Neural progenitor cell (in vitro differentiated cells): ENCODE results near the gene GPR132. TPM values are rescaled to one million over a fixed set of nuclear protein-coding genes. Genes with fewer than 3 reads are reported as not detected.

Experiments used
- DNase-seq: peaks from one replicate; pipeline ENCODE4 v3.0.0-alpha.2; 2016; ENCODE audit warnings: low spot score
- H2AFZ ChIP-seq: fragments of 200-600 bp; sonication (generic); replicated peaks from 2 replicates; pipeline ENCODE4 v1.6.1; 2016; ENCODE audit warnings: antibody characterized with exemption
- H3F3A ChIP-seq: fragments of 200-600 bp; sonication (generic); 2 replicates; pipeline ENCODE4 v1.6.1; 2016; ENCODE audit warnings: antibody characterized with exemption, low read depth
- H3K27ac ChIP-seq: fragments of 200-600 bp; sonication (generic); 2 replicates; pipeline ENCODE4 v1.5.1; 2016; ENCODE audit warnings: mild to moderate bottlenecking
- H3K27me3 ChIP-seq: fragments of 200-600 bp; sonication (generic); 2 replicates; pipeline ENCODE4 v1.6.1; 2016; ENCODE audit warnings: mild to moderate bottlenecking, moderate library complexity
- H3K36me3 ChIP-seq: fragments of 200-600 bp; sonication (generic); 2 replicates; pipeline ENCODE4 v1.5.1; 2016
- H3K4me1 ChIP-seq: fragments of 200-600 bp; sonication (generic); 2 replicates; pipeline ENCODE4 v1.6.1; 2016; ENCODE audit warnings: mixed run types
- H3K4me2 ChIP-seq: fragments of 200-600 bp; sonication (generic); 2 replicates; pipeline ENCODE4 v1.6.1; 2016
- H3K4me3 ChIP-seq: fragments of 200-600 bp; sonication (generic); 2 replicates; pipeline ENCODE4 v1.5.1; 2016
- H3K79me2 ChIP-seq: fragments of 200-600 bp; sonication (generic); 2 replicates; pipeline ENCODE4 v1.6.1; 2016; ENCODE audit warnings: low read depth
- H3K9ac ChIP-seq: fragments of 200-600 bp; sonication (generic); 2 replicates; pipeline ENCODE4 v1.6.1; 2016
- H3K9me3 ChIP-seq: fragments of 200-600 bp; sonication (generic); 2 replicates; pipeline ENCODE4 v1.5.1; 2016; ENCODE audit warnings: low read depth
- H4K20me1 ChIP-seq: fragments of 200-600 bp; sonication (generic); 2 replicates; pipeline ENCODE4 v1.6.1; 2016; ENCODE audit warnings: low read depth
- H3K27ac Mint-ChIP-seq: 3 replicates; pipeline ENCODE4 v1.8.0; 2021; ENCODE audit warnings: mixed read lengths
- H3K27me3 Mint-ChIP-seq: 2 replicates; pipeline ENCODE4 v1.8.0; 2022; ENCODE audit warnings: low read depth, mild to moderate bottlenecking, inconsistent platforms, moderate library complexity, mixed read lengths; ENCODE audit not compliant: insufficient read depth
- H3K36me3 Mint-ChIP-seq: 3 replicates; pipeline ENCODE4 v1.8.0; 2021; ENCODE audit warnings: mixed read lengths
- H3K4me1 Mint-ChIP-seq: 3 replicates; pipeline ENCODE4 v1.8.0; 2021; ENCODE audit warnings: mixed read lengths
- H3K4me3 Mint-ChIP-seq: 3 replicates; pipeline ENCODE4 v1.8.0; 2021; ENCODE audit warnings: mild to moderate bottlenecking, moderate library complexity, mixed read lengths
- H3K9me3 Mint-ChIP-seq: 3 replicates; pipeline ENCODE4 v1.8.0; 2020; ENCODE audit warnings: mixed read lengths
- CTCF ChIP-seq: fragments of 200-600 bp; sonication (generic); IDR thresholded peaks from 2 replicates; pipeline ENCODE4 v1.5.1; 2017; ENCODE audit warnings: antibody characterized with exemption, mild to moderate bottlenecking
- EZH2 ChIP-seq: fragments of 200-600 bp; sonication (generic); IDR thresholded peaks from 2 replicates; pipeline ENCODE4 v1.6.1; 2017; ENCODE audit warnings: antibody characterized with exemption, mild to moderate bottlenecking, moderate library complexity
- EZH2phosphoT487 ChIP-seq: fragments of 200-600 bp; sonication (generic); IDR thresholded peaks from 2 replicates; pipeline ENCODE4 v1.6.1; 2017; ENCODE audit warnings: antibody characterized with exemption
- small RNA-seq: library from RNA; depleted of rRNA; stranded (forward); fragments of <200 nt; gene quantifications from one replicate; pipeline ENCODE3, GENCODE V24; 2015
- total RNA-seq: library from RNA; depleted of rRNA; stranded (reverse); fragments of >200 nt; gene quantifications from 2 replicates; pipeline ENCODE4 v1.2.3, GENCODE V29; 2015; ENCODE audit warnings: low replicate concordance

The GPR132 gene
- total RNA-seq, 1 donor from 2014 or later: 0.51 TPM

- no peak for DNase-seq
- H3F3A ChIP-seq: peaks cover 17% of the 10 kb centered on the region
- no peaks in the 10 kb centered on the region for H3K9me3 ChIP-seq
- Mint-ChIP-seq H3K9me3 (no peaks in the 10 kb centered on the region), H3K4me3 (no peak overlapping the region), H3K36me3 (peaks cover 10% of the 10 kb centered on the region), H3K27me3 (no peaks in the 10 kb centered on the region), H3K27ac (no peak overlapping the region), H3K4me1 (no peaks in the 10 kb centered on the region)
- peaks cover 41% of the 10 kb centered on the region for H4K20me1 ChIP-seq
- no peaks in the 10 kb centered on the region for H3K27me3 ChIP-seq
- TF ChIP-seq CTCF: no peak
- no peak for TF ChIP-seq EZH2phosphoT487
- TF ChIP-seq EZH2: no peak
- no peak overlapping the region for H3K27ac ChIP-seq
- H3K4me3 ChIP-seq: no peak overlapping the region
- no peaks in the 10 kb centered on the region for H3K36me3 ChIP-seq
- H2AFZ ChIP-seq: no peak overlapping the region
- H3K4me2 ChIP-seq: no peak overlapping the region
- H3K79me2 ChIP-seq: peaks cover 24% of the 10 kb centered on the region
- no peaks in the 10 kb centered on the region for H3K4me1 ChIP-seq
- no peak overlapping the region for H3K9ac ChIP-seq
These were observed 59.8 kb downstream of the GPR132 start for GRCh38 chr14:105005329-105005928.

Small RNA genes within 50 kb of the gene (small RNA-seq; reads per million reads assigned to genes)
- not detected for gene AL512356.2

Other genes starting within 250 kb of the GPR132 start
- gene CEP170B, start 200.2 kb downstream of the GPR132 start, total RNA-seq: 3.0 and 13.7 TPM in 2 replicates
- not detected in 2 replicates for gene PLD4, start 140.6 kb downstream of the GPR132 start, total RNA-seq
- 0.77 and 1.3 TPM in 2 replicates for gene AHNAK2, start 87.1 kb downstream of the GPR132 start, total RNA-seq
- gene CLBA1, start 79.6 kb downstream of the GPR132 start, total RNA-seq: 8.5 and 10.8 TPM in 2 replicates
- 56.6 and 102 TPM in 2 replicates for gene CDCA4, start 44.3 kb downstream of the GPR132 start, total RNA-seq
- gene JAG2, start 103.3 kb upstream of the GPR132 start, total RNA-seq: 2.1 and 4.3 TPM in 2 replicates
- 5.5 and 27.0 TPM in 2 replicates for gene NUDT14, start 115.9 kb upstream of the GPR132 start, total RNA-seq
- gene BTBD6, start 183.1 kb upstream of the GPR132 start, total RNA-seq: 9.0 and 15.0 TPM in 2 replicates
- gene BRF1, start 235.6 kb upstream of the GPR132 start, total RNA-seq: 16.9 and 40.5 TPM in 2 replicates
- gene PACS2, start 249.3 kb upstream of the GPR132 start, total RNA-seq: 22.5 and 41.2 TPM in 2 replicates